Left lung (tissue), 10 donors: Measurements from ENCODE around the gene PRSS22. TPM values are rescaled to one million over a fixed set of nuclear protein-coding genes. Genes with fewer than 3 reads are reported as not detected.
A peak's percentile ranks its signal among the peaks of the same experiment; 100 is the strongest.

Experiments
- ATAC-seq: fragments of 200-7000 bp; cut with Tn5 transposase; one replicate; pipeline ENCODE4 v1.9.1; 2020; ENCODE audit warnings: moderate library complexity
- DNase-seq, 4 donors: peaks; one replicate each; pipeline ENCODE4 v3.0.0-alpha.2; 2013 to 2020
- H3K27ac ChIP-seq, 2 donors: fragments of 200-600 bp; sonication (generic) in 1 of 2; one replicate each; pipeline versions ENCODE4 v1.5.0 to v1.8.0; 2020 to 2021
- H3K27me3 ChIP-seq, 2 donors: fragments of 200-600 bp; sonication (generic) in 1 of 2; one replicate each; pipeline versions ENCODE4 v1.5.0 to v1.8.0; 2020 to 2021
- H3K36me3 ChIP-seq, 2 donors: fragments of 200-600 bp; sonication (generic) in 1 of 2; one replicate each; pipeline versions ENCODE4 v1.5.0 to v1.8.0; 2020 to 2021
- H3K4me1 ChIP-seq, 2 donors: fragments of 200-600 bp; one replicate each; pipeline ENCODE4 v1.8.0; 2021
- H3K4me3 ChIP-seq, 2 donors: fragments of 200-600 bp; sonication (generic) in 1 of 2; one replicate each; pipeline versions ENCODE4 v1.5.0 to v1.8.0; 2020 to 2021; ENCODE audit warnings: mild to moderate bottlenecking in 1 of 2
- H3K9me3 ChIP-seq, 2 donors: fragments of 200-600 bp; sonication (generic) in 1 of 2; one replicate each; pipeline versions ENCODE4 v1.5.0 to v1.8.0; 2020 to 2021
- CTCF ChIP-seq, 2 donors: fragments of 200-600 bp; sonication (generic) in 1 of 2; IDR thresholded peaks; one replicate each; pipeline versions ENCODE4 v1.5.0 to v1.8.0; 2021; ENCODE audit warnings: antibody characterized with exemption in 2 of 2
- intact Hi-C, 2 donors: fragments of 100-400 bp; cut with DNase I; formaldehyde crosslinking; loops; one replicate each; pipeline versions ENCODE4 v1.11.2 to v1.14.2; 2022
- polyA plus RNA-seq, 6 donors: library from polyadenylated mRNA; unstranded; fragments of 120-200 nt; gene quantifications; one replicate each; pipeline ENCODE4 v1.2.1, GENCODE V29; 2013; ENCODE audit not compliant: insufficient read length in 6 of 6
- total RNA-seq, 2 donors: library from RNA; stranded (reverse); fragmentation: NEBNext Ultra II Directional; extraction: Animal tissue kit (Norgen Biotek cat#: 25700); gene quantifications; one replicate each; pipeline ENCODE4 v1.2.1, GENCODE V29; 2021
- donor health status: DM: no; HTN: yes; CAD: no.
- donor health status: DM: no; HTN: no; CAD: no.

PRSS22 gene
- total and polyA plus RNA-seq, 8 donors, result 11.9 to 17.3 (median 15.9) TPM

GRCh38 chr16:2834968-2835367, 23.0 kb downstream of the PRSS22 start:
- H3K9me3 ChIP-seq, result no peaks in the 10 kb centered on the region
- H3K27ac ChIP-seq, result no peak overlapping the region
- intact Hi-C loops, result no loop called here
- peaks cover 0 to 7% of the 10 kb centered on the region in 2 donors for H3K4me1 ChIP-seq
- DNase-seq, result no peak
- peaks cover 0 to 10% of the 10 kb centered on the region in 2 donors for H3K27me3 ChIP-seq
- no peak for ATAC-seq
- H3K36me3 ChIP-seq, result no peaks in the 10 kb centered on the region
- TF ChIP-seq CTCF (IDR thresholded peaks at IDR 0.05), result no peak
- no peak overlapping the region for H3K4me3 ChIP-seq

GRCh38 chr16:2833776-2834175, 24.2 kb downstream of the PRSS22 start:
- no peak for TF ChIP-seq CTCF (IDR thresholded peaks at IDR 0.05)
- Histone ChIP-seq H3K4me3 (no peak overlapping the region), H3K4me1 (peaks cover 0 to 12% of the 10 kb centered on the region in 2 donors), H3K9me3 (no peaks in the 10 kb centered on the region), H3K36me3 (no peaks in the 10 kb centered on the region), H3K27me3 (peaks cover 0 to 11% of the 10 kb centered on the region in 2 donors), H3K27ac (no peak overlapping the region)
- DNase-seq (no peak), ATAC-seq (no peak)
- intact Hi-C loops, result no loop called here

GRCh38 chr16:2831203-2831602, 26.8 kb downstream of the PRSS22 start:
- no peak overlapping the region for H3K4me3 ChIP-seq
- no peaks in the 10 kb centered on the region for H3K9me3 ChIP-seq
- DNase-seq (peak in 1 of 4 donors; percentile 43), ATAC-seq (no peak)
- H3K27me3 ChIP-seq, result peaks cover 0 to 8% of the 10 kb centered on the region in 2 donors
- H3K27ac ChIP-seq, result no peak overlapping the region
- intact Hi-C loops, result no loop called here
- no peak for TF ChIP-seq CTCF (IDR thresholded peaks at IDR 0.05)
- no peaks in the 10 kb centered on the region for H3K36me3 ChIP-seq
- H3K4me1 ChIP-seq, result peaks cover 0 to 12% of the 10 kb centered on the region in 2 donors

- Histone ChIP-seq H3K36me3 (no peaks in the 10 kb centered on the region), H3K4me1 (peaks cover 0 to 12% of the 10 kb centered on the region in 2 donors), H3K27me3 (peaks cover 0 to 10% of the 10 kb centered on the region in 2 donors), H3K27ac (no peak overlapping the region), H3K9me3 (no peaks in the 10 kb centered on the region), H3K4me3 (no peak overlapping the region)
- no peak for ATAC-seq
- intact Hi-C loops, result no loop called here
- TF ChIP-seq CTCF (IDR thresholded peaks at IDR 0.05), result no peak
- DNase-seq, result peak in 1 of 4 donors; percentile 55
Measured at GRCh38 chr16:2830355-2830695, 27.6 kb downstream of the PRSS22 start.

GRCh38 chr16:2829501-2830354, 28.2 kb downstream of the PRSS22 start, which contains the start of gene ZG16B:
Gene ZG16B (plus strand): TSS chr16:2830303. CDS start chr16:2830442, 139 bp downstream.
- no peak for ATAC-seq
- no peaks in the 10 kb centered on the region for H3K9me3 ChIP-seq
- peaks cover 0 to 12% of the 10 kb centered on the region in 2 donors for H3K4me1 ChIP-seq
- no peak for TF ChIP-seq CTCF (IDR thresholded peaks at IDR 0.05)
- H3K27ac ChIP-seq, result no peak within 1 kb of the TSS
- no peaks in the 10 kb centered on the region for H3K36me3 ChIP-seq
- peaks cover 0 to 13% of the 10 kb centered on the region in 2 donors for H3K27me3 ChIP-seq
- peak in 1 of 4 donors; percentile 55 for DNase-seq
- no peak within 1 kb of the TSS for H3K4me3 ChIP-seq
- intact Hi-C loops, result no loop called here
